A204.1 (cell line): Measurements from ENCODE around the gene VTCN1.
"Not testable (repeated sequence)": the region's sequence is repeated elsewhere in the genome, so short reads cannot be mapped to it uniquely, and the experiment has no call there.

ENCODE experiments used
- FAIRE-seq: peaks from 2 replicates; lab custom pipeline; 2012; peaks lifted over from hg19 to GRCh38; lab: Jason Lieb, UNC

The VTCN1 gene

GRCh38 chr1:117166076-117166475 lies 44.7 kb downstream of the VTCN1 start:
- no peak for FAIRE-seq

- FAIRE-seq = no peak
Measured at GRCh38 chr1:117164209-117164608, 46.5 kb downstream of the VTCN1 start.

DNA sequence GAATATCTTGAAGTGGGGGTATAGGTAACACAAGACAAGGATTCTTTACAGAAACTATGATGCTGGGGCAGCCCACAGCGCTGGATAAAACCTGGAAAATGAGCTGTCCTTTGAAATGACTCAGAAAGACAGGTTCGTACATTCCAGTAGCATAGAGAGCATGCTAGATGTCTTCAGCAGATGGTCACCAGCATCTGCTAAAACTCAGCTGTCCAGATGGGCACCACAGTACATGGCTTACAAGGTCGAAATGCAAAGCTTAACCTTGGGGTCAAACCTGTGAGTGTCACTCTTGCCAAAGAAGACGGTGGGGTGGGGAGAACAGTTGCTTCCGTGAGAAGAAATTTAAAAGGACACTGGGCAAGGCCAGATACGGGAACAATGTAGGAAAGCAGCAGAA lies 47.9 kb downstream of the VTCN1 start:
- no peak for FAIRE-seq

DNA sequence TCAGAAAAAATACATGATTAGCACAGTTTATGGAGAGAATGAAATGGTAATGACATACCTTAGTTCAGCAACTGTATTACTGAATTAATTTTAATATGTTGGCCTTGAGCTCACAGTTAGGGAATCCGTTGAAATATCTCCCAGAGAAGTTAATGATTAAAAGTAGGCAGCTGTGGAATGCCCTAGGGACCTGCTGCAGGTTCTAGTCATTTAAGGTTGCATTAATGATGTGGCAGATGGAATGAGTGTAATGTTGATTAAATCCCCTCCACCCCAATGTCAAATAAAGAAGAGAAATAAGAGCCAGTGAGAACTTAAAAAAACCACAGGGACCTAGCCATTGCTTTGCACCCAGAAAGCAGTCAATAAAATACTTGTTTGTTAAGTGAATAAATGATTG lies 48.8 kb downstream of the VTCN1 start:
- no peak for FAIRE-seq

DNA sequence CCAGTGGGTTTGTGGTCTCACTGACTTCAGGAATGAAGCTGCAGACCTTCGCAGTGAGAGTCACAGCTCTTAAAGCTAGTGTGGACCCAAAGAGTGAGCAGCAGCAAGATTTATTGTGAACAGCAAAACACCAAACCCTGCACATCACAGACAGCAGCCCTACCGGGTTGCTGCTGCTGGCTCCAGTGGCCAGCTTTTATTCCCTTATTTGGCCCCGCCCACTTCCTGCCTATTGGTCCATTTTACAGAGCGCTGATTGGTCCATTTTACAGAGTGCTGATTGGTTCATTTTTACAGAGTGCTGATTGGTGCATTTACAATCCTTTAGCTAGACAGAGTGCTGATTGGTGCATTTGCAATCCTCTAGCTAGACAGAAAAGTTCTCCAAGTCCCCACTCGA lies 59.4 kb downstream of the VTCN1 start:
- FAIRE-seq = not testable (repeated sequence)

- no peak for FAIRE-seq
Measured at GRCh38 chr1:117150316-117150715, 60.4 kb downstream of the VTCN1 start.

- FAIRE-seq = no peak
Measured at GRCh38 chr1:117147856-117148588, 62.7 kb downstream of the VTCN1 start.

GRCh38 chr1:117147341-117147831 lies 63.3 kb downstream of the VTCN1 start:
- no peak for FAIRE-seq

DNA sequence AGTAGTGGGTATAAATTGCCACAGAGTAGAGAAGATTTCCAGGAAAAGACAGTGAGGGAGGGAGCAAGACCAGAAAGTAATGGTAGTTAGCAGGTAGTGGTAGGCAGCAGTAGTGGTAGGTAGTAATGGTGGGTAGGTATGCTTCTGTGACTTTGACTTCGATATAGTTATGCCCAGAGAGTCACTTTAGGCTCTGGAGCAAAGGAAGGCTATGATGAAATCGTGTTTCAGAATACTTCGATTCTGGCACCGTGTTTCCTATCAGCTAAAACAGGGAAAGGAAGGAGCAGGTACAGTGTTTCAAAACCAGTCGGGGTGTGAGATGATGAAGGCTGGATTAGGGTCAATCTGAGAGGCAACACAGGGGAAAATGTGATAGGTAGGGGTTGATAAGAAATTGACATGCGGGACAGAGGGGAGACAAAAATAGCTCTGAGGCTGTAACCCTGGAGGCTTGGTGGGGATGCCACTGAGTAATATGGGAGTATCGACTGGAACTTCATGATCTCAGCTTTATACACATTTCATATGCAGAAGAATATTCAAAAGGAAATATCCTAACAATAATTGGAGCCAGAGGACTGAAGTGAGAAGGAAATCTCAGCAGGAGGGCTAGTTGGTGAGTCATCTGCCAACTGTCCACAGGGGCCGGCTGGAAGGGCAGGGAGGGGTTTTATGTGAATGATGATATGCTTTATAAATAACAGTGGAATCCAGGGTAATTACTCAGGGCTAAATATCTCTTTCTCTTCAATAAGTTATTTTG lies 64.0 kb downstream of the VTCN1 start:
- no peak for FAIRE-seq

- FAIRE-seq = no peak
Measured at GRCh38 chr1:117146072-117146471, 64.7 kb downstream of the VTCN1 start.

GRCh38 chr1:117143871-117144270 lies 66.9 kb downstream of the VTCN1 start:
- FAIRE-seq = no peak

GRCh38 chr1:117143172-117143571 lies 67.6 kb downstream of the VTCN1 start:
- FAIRE-seq = no peak

DNA sequence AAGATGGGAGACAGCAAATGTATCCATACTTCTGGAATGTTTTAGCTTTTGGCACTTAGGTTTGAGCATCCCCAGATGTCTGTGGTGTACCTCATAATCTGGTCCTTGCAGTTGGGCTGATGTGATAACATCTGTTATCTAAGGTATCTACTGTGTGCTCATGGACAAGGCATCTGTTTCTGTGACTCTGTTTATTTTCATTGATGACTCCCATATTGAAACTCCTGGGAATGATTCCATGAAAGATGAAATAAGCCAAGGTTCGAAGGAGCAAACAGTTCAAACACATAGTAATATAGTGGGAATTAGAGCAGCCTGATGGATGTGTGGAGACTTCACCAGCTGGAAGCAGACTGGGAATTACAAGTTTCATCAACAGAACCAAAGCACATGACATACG lies 68.5 kb downstream of the VTCN1 start:
- FAIRE-seq = no peak

GRCh38 chr1:117138561-117138960 lies 72.2 kb downstream of the VTCN1 start:
- no peak for FAIRE-seq

DNA sequence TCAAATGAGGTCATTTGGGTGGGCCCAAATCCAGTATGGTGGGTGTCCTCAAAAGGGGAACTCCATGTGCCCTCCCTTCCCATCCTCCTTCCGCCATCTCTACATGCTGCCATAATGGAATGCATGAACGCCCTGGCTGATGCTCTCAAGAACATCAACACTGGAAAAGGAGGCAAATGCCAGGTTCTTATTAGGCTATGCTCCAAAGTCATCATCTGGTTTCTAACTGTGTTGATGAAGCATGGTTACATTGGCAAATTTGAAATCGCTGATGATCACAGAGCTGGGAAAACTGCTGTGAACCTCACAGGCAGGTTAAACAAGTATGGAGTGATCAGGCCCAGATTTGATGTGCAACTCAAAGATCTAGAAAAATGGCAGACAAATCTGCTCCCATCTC lies 72.6 kb downstream of the VTCN1 start:
- no peak for FAIRE-seq

- FAIRE-seq = no peak
Measured at GRCh38 chr1:117137281-117137855, 73.4 kb downstream of the VTCN1 start.

DNA sequence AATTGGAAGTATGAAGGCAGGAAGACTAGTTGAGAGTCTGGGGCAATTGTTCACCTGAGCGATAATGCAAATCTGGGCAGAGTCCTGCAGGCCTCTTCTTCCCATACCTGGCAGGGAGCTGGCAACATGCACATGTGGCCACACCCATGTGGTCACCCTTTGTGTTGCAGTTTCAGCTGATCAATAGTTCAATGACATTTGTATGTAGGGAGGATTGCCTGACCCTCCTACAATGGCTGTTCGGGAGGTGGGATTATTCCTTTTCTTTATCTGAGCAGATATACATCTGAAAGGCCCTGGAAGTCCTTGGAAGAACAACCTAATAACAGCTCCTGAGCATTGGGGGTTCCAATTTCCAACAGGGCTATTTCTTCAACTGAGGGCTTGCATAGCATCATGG lies 74.0 kb downstream of the VTCN1 start:
- FAIRE-seq = no peak

GRCh38 chr1:117135329-117135728 lies 75.4 kb downstream of the VTCN1 start:
- FAIRE-seq = no peak

GRCh38 chr1:117130526-117130925 lies 80.2 kb downstream of the VTCN1 start:
- no peak for FAIRE-seq

DNA sequence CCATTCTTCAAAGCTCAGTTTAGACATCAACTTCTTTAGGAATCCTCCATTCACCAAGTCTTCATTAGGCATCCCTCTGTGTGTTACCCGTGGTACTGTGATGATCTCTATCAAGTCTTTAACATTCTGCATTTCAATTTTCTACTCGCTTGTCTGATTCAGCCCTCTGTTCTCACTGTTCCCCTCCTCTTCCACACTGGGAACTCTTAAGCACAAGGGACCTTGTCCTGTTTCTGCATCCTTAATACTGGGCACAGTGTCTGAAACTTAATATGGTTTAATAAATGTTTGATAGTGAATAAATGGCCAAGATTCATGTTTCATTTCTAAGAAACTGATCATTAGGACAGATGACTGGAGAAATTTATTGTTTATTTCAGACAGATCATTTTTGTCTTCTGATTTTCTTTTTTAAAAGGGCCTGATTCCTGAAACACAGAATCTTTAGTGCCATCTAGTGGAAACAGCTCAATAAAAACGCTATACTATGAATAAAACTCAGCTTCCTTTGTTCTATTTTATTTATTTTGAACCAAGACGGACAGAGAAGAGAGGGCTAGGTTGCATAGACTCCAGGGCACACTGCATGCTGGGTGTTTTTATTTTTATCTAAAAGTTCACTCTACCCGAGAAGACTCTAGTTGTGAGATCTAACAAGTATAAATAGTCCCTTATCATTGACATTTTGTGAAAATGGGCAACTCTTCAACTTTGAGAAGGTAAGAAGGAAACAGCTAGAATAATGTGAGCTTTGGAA lies 82.2 kb downstream of the VTCN1 start:
- FAIRE-seq = peak; percentile 85

- FAIRE-seq = no peak
Measured at GRCh38 chr1:117127795-117128194, 82.9 kb downstream of the VTCN1 start.

GRCh38 chr1:117124661-117125060 lies 86.1 kb downstream of the VTCN1 start:
- FAIRE-seq = no peak

- FAIRE-seq = no peak
Measured at GRCh38 chr1:117123274-117123673, 87.5 kb downstream of the VTCN1 start.
